ENCODE measurements around the gene AQP2. TPM values are rescaled to one million over a fixed set of nuclear protein-coding genes. Genes with fewer than 3 reads are reported as not detected.

The AQP2 gene
- total RNA-seq, 6 experiments from 2014 or later = not detected

- TF ChIP-seq CTCF (IDR thresholded peaks at IDR 0.05) = no peak
- Mint-ChIP-seq H3K9me3 (no peaks in the 10 kb centered on the region), H3K4me3 (no peak overlapping the region), H3K27ac (no peak overlapping the region), H3K4me1 (ENCODE audit: low read depth) (no peaks in the 10 kb centered on the region), H3K27me3 (ENCODE audit: insufficient read depth) (peaks cover 4% of the 10 kb centered on the region), H3K36me3 (ENCODE audit: low read depth) (no peaks in the 10 kb centered on the region)
- no peak for DNase-seq
Measured at GRCh38 chr12:49939307-49939706, 11.2 kb upstream of the AQP2 start.

- H3K27ac Mint-ChIP-seq = no peak overlapping the region
- H3K36me3 Mint-ChIP-seq (ENCODE audit: low read depth) = no peaks in the 10 kb centered on the region
- TF ChIP-seq CTCF (IDR thresholded peaks at IDR 0.05) = no peak
- peaks cover 4% of the 10 kb centered on the region for H3K27me3 Mint-ChIP-seq (ENCODE audit: insufficient read depth)
- no peaks in the 10 kb centered on the region for H3K9me3 Mint-ChIP-seq
- H3K4me1 Mint-ChIP-seq (ENCODE audit: low read depth) = no peaks in the 10 kb centered on the region
- no peak overlapping the region for H3K4me3 Mint-ChIP-seq
- DNase-seq = no peak
Measured at GRCh38 chr12:49939707-49940106, 10.8 kb upstream of the AQP2 start.

DNA sequence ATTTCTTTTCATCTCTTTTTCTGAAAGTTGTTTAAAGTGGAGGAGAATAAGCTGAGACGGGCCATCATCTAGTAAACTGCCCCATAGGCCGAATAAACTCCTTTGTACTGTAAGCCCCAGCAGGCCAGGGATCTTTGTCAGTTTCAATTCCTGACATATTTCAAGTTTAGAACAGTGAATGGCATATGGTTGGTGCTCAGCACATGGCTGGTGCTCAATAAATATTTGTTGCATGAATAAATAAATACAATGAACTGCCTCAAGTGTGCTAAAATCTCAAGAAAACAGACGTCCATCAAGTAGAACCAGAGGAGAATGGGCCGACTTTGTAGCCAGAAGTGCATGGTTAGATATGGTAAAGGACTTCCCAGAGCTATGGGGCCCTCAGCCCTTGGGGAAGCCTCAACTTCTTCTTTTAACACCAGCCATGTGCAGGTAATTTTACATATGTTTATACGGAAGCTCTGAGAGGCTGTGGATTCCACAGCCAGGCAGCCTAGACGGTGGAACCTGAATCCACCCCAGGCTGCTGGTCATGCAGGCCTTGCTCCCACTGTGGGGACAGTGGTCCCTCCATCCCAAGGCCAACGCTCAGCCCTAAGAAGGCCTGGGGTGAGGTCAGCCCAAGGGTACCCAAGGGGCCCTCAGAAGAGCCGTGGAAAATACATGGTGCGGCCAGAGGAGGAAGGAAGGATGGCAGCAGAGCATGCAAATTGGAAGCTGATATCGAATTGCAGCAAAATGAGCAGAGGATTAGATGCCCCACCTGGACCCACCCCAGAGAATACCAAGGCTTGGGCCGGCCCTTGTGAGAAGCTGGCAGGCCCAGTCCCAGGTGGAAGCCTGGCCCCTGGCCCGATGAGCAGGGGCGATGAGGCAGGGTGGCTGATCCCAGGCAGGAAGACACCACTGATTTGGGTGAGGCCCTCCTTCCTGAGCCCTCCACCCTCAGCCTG lies 8.7 kb upstream of the AQP2 start:
- TF ChIP-seq CTCF (IDR thresholded peaks at IDR 0.05) = no peak
- Mint-ChIP-seq H3K4me3 (no peak overlapping the region), H3K27me3 (ENCODE audit: insufficient read depth) (peaks cover 1% of the 10 kb centered on the region), H3K4me1 (ENCODE audit: low read depth) (peaks cover 12% of the 10 kb centered on the region), H3K9me3 (no peaks in the 10 kb centered on the region), H3K27ac (no peak overlapping the region), H3K36me3 (ENCODE audit: low read depth) (no peaks in the 10 kb centered on the region)
- DNase-seq = no peak

GRCh38 chr12:49942512-49942893 lies 8.0 kb upstream of the AQP2 start:
- no peak overlapping the region for H3K4me3 Mint-ChIP-seq
- no peaks in the 10 kb centered on the region for H3K9me3 Mint-ChIP-seq
- no peak for DNase-seq
- peaks cover 12% of the 10 kb centered on the region for H3K4me1 Mint-ChIP-seq (ENCODE audit: low read depth)
- H3K27me3 Mint-ChIP-seq (ENCODE audit: insufficient read depth) = peaks cover 4% of the 10 kb centered on the region
- no peaks in the 10 kb centered on the region for H3K36me3 Mint-ChIP-seq (ENCODE audit: low read depth)
- no peak for TF ChIP-seq CTCF (IDR thresholded peaks at IDR 0.05)
- no peak overlapping the region for H3K27ac Mint-ChIP-seq

DNA sequence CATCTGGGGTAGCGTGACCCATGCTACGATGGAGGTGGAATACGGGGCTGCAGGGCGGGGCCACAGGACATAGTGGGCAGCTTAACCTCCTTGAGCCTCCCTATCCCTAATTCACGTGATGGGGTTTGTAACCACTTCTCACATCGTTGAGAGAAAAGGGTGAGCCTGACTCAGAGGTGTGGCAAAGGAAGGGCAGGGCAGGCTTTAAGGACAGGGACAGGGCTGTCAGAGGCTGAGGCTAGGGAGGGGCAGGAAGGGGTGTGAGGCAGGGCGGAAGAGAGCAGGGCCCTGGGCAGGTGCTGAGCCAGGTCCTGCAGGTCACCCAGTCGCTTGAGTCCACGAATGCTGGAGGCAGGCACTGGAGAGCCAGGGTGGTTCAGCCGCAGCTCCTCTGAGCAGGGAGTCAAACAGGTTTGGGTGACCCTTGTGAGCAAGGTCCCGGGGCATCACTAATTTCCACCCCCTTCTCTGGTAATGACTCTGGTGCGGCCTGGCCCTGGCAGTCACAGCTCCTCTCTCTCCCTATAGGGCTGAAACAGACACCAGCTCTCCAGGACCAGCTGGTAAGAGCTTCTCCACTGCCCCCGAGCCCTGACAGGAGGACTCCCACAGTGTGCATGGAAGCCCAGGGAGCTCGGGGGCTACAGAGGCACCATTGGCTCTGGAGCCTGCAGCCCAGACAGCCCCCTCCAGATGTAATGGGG lies 7.5 kb upstream of the AQP2 start:
- Mint-ChIP-seq H3K9me3 (no peaks in the 10 kb centered on the region), H3K27me3 (ENCODE audit: insufficient read depth) (peaks cover 7% of the 10 kb centered on the region), H3K4me3 (no peak overlapping the region), H3K36me3 (ENCODE audit: low read depth) (no peaks in the 10 kb centered on the region), H3K4me1 (ENCODE audit: low read depth) (peaks cover 12% of the 10 kb centered on the region), H3K27ac (no peak overlapping the region)
- no peak for TF ChIP-seq CTCF (IDR thresholded peaks at IDR 0.05)
- no peak for DNase-seq
